ENCODE data around the gene ADGRF3. TPM values are rescaled to one million over a fixed set of nuclear protein-coding genes. Genes with fewer than 3 reads are reported as not detected.

ADGRF3 gene
- total and polyA plus RNA-seq, 9 of the 15 experiments (the other 6 are each of a cell fraction or from before 2014, with no cell fraction given) = 0.04 to 0.54 (median 0.16) TPM; not detected in 2

DNA sequence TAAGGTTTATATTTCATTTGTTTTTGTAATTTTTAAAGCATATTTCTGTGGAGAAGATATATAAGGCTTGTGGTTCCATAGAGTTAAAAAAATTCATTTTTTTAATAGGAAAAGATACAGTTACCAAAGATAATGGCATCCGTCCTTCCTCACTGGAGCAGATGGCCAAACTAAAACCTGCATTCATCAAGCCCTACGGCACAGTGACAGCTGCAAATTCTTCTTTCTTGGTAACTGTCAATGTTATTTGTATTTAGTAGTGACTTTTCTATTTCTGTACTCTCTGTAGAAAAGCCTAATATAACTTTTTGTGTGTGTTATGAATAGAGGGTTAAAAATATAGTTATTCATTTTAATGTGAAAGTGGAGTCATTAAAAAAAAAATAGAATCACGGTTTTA is 66.7 kb downstream of the ADGRF3 start (continued):
- no peak for TF ChIP-seq ZNF318 (IDR thresholded peaks at IDR 0.05; ENCODE audit: borderline replicate concordance in 1 of 2, low read depth in 1 of 2)
